Measurements from ENCODE around the gene MED27.

The MED27 gene

DNA sequence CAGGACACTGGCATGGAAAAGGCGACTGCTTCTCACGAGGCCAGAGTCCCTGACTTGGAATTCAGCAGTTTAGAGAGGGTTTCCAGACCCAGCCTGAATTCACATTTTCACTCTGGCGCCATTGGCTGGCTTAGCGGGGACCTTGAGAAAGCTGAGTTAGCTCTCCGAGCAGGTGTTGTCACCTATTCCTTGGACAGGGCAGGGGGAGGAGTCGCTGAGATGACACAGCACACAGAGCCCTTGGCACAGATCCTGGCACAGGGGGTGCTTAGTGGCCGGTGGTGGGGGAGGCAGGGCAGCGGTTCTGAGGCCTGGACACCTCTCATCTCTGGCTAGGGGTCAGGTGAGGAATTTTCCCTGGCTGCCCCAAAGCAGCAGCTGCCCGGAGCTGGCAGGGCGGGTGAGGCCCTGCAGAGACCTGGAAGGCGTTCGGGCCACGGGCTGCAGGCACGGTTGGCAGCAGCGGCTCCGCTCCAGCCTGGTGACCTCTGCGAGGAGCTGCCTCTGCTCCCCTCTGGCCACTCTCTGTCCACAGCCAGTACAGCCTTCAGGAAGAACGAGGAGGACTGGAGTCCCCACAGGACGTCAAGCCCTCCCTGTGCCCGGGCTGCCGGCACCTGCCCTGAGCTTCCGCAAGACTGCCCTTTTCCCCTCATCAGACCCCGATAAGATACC lies 267.4 kb downstream of the MED27 start:
- CTCF ChIA-PET, result interaction anchor here (0.7 kb wide), 1 partner anchor 248 kb away, joined by 3 read pairs; no protein-coding TSS in a partner anchor
- H3K27ac ChIP-seq (ENCODE audit: extremely low read depth, low read depth, low read length), result no peak overlapping the region
- TF ChIP-seq RBAK (tag by site-specific recombination; IDR thresholded peaks at IDR 0.05) (no peak), OSR2 (tag by site-specific recombination; IDR thresholded peaks at IDR 0.05) (no peak), INSM2 (tag by site-specific recombination; IDR thresholded peaks at IDR 0.05) (no peak), ZNF843 (tag by site-specific recombination; IDR thresholded peaks at IDR 0.05) (no peak), ZNF148 (tag by site-specific recombination; IDR thresholded peaks at IDR 0.05; ENCODE audit: borderline replicate concordance) (no peak), IKZF3 (tag by site-specific recombination; IDR thresholded peaks at IDR 0.05) (no peak), ZIC2 (tag by site-specific recombination; IDR thresholded peaks at IDR 0.05) (no peak), ZNF488 (tag by site-specific recombination; IDR thresholded peaks at IDR 0.05) (no peak), ZNF48 (tag by site-specific recombination; IDR thresholded peaks at IDR 0.05) (no peak), ZNF398 (tag by site-specific recombination; IDR thresholded peaks at IDR 0.05) (no peak), ZNF221 (tag by site-specific recombination; IDR thresholded peaks at IDR 0.05; ENCODE audit: borderline replicate concordance) (no peak), MEIS1 (CRISPR knock-in tag; IDR thresholded peaks at IDR 0.05; ENCODE audit: borderline replicate concordance) (no peak), ZNF18 (tag by site-specific recombination; IDR thresholded peaks at IDR 0.05) (no peak), KLF16 (tag by site-specific recombination; IDR thresholded peaks at IDR 0.05) (no peak), PRDM2 (tag by site-specific recombination; IDR thresholded peaks at IDR 0.05; ENCODE audit: borderline replicate concordance) (no peak), ZBTB1 (tag by site-specific recombination; IDR thresholded peaks at IDR 0.05) (no peak), KLF9 (tag by site-specific recombination; IDR thresholded peaks at IDR 0.05; ENCODE audit: low read depth) (no peak)
- TF ChIP-seq, protein P1, sequence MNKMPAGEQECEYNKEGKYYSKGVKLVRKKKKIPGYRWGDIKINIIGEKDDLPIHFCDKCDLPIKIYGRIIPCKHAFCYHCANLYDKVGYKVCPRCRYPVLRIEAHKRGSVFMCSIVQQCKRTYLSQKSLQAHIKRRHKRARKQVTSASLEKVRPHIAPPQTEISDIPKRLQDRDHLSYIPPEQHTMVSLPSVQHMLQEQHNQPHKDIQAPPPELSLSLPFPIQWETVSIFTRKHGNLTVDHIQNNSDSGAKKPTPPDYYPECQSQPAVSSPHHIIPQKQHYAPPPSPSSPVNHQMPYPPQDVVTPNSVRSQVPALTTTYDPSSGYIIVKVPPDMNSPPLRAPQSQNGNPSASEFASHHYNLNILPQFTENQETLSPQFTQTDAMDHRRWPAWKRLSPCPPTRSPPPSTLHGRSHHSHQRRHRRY (tag by site-specific recombination; IDR thresholded peaks at IDR 0.05), result no peak
- TF ChIP-seq, protein P2, sequence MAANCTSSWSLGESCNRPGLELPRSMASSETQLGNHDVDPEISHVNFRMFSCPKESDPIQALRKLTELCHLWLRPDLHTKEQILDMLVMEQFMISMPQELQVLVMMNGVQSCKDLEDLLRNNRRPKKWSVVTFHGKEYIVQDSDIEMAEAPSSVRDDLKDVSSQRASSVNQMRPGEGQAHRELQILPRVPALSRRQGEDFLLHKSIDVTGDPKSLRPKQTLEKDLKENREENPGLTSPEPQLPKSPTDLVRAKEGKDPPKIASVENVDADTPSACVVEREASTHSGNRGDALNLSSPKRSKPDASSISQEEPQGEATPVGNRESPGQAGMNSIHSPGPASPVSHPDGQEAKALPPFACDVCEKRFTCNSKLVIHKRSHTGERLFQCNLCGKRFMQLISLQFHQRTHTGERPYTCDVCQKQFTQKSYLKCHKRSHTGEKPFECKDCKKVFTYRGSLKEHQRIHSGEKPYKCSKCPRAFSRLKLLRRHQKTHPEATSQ (tag by site-specific recombination; IDR thresholded peaks at IDR 0.05), result no peak
- POLR2A ChIA-PET, result interaction anchor here (0.6 kb wide), 1 partner anchor 571 kb away, joined by 4 read pairs; no protein-coding TSS in a partner anchor
- no peaks in the 10 kb centered on the region for H3K36me3 ChIP-seq (ENCODE audit: control insufficient read depth in 2 of 2, insufficient read depth in 1 of 2, low read length in 2 of 2)
- no peak overlapping the region for H3K4me3 ChIP-seq (ENCODE audit: low read depth, low read length)
- H3K4me1 ChIP-seq (ENCODE audit: control insufficient read depth, insufficient read depth, low read length), result no peaks in the 10 kb centered on the region
- H3K9me3 ChIP-seq (ENCODE audit: control insufficient read depth, insufficient read depth, low read depth, low read length), result no peaks in the 10 kb centered on the region

Data from HEK293 (cell line).